Esophagus squamous epithelium (tissue), 5 donors: ENCODE measurements around the gene GNL2. TPM values are rescaled to one million over a fixed set of nuclear protein-coding genes. Genes with fewer than 3 reads are reported as not detected.
"Not testable (repeated sequence)": the region's sequence is repeated elsewhere in the genome, so short reads cannot be mapped to it uniquely, and the experiment has no call there.

ENCODE experiments used
- DNase-seq: peaks from one replicate; lab custom pipeline; 2025; lab: John Stamatoyannopoulos, UW
- H3K27ac ChIP-seq, 4 donors: fragments of 200-600 bp; sonication (generic); one replicate each; pipeline ENCODE4 v1.5.1; 2016 to 2019; ENCODE audit warnings: mild to moderate bottlenecking in 1 of 4
- H3K27me3 ChIP-seq, 4 donors: fragments of 200-600 bp; sonication (generic); 1 replicate in 3 of 4; 2 replicates in 1 of 4; pipeline versions ENCODE4 v1.5.1 to v1.6.0; 2017 to 2021; ENCODE audit warnings: antibody characterized with exemption in 1 of 4
- H3K36me3 ChIP-seq, 3 donors: fragments of 200-600 bp; sonication (generic); one replicate each; pipeline ENCODE4 v1.5.1; 2016 to 2019
- H3K4me1 ChIP-seq, 3 donors: fragments of 200-600 bp; sonication (generic); one replicate each; pipeline ENCODE4 v1.5.1; 2017 to 2019
- H3K4me3 ChIP-seq, 4 donors: fragments of 200-600 bp; sonication (generic); 1 replicate in 3 of 4; 2 replicates in 1 of 4; pipeline ENCODE4 v1.5.1; 2016 to 2019; ENCODE audit warnings: mild to moderate bottlenecking in 2 of 4, moderate library complexity in 1 of 4
- H3K9me3 ChIP-seq, 3 donors: fragments of 200-600 bp; sonication (generic); one replicate each; pipeline ENCODE4 v1.5.1; 2016 to 2019
- CTCF ChIP-seq, 6 experiments: fragments of 450-650 bp in 4 of 6; fragments of 200-600 bp in 2 of 6; sonication (generic) in 2 of 6; IDR thresholded peaks; one replicate each; pipeline ENCODE4 v1.5.1; 2016 to 2019; ENCODE audit warnings: antibody characterized with exemption in 6 of 6, mild to moderate bottlenecking in 4 of 6, moderate library complexity in 4 of 6
- POLR2A ChIP-seq, 4 donors: fragments of 450-650 bp; IDR thresholded peaks; one replicate each; pipeline ENCODE4 v1.6.1; 2017; ENCODE audit warnings: antibody characterized with exemption in 4 of 4, mild to moderate bottlenecking in 4 of 4, moderate library complexity in 3 of 4
- WGBS, 2 donors: methylation state at CpG; one replicate each; pipeline ENCODE4 v1.1.5; 2018; 5-methylcytosine and 5-hydroxymethylcytosine counted together
- intact Hi-C: fragments of 100-400 bp; cut with DNase I; formaldehyde crosslinking; loops from one replicate; pipeline ENCODE4 v1.15.0; 2022
- total RNA-seq, 4 donors: library from RNA; depleted of rRNA; stranded (reverse); fragments of >200 nt; gene quantifications; one replicate each; pipeline ENCODE4 v1.1.0, GENCODE V29; 2016
- donor health status: DM: yes; HTN: yes; CAD: no.

The GNL2 gene
- total RNA-seq, 4 donors from 2014 or later: 27.5 to 53.2 (median 37.1) TPM

DNA sequence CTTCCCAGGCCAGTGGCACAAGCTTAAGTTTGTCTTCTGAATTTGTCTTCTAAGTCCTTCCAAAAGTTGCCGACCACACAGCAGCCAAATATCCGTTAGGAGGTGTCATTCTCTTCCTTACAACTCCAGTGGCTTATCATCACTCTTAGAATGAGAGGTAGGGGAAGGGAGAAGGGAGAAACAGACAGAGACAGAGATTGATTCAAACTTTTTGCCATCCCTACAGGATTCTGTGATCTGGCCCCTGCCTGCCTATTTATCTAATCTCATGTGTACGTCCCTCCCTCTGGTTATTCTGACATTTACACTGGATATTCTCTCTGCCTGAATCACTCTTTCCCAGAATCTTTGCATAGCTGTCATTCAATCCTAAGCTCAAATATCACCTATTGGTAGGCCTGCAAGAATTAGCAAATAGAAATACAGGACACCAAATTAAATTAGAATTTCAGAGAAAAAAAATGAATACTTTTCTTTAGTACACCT, 488 bp upstream of the GNL2 start:
- intact Hi-C loops: no loop called here
- WGBS, 2 donors: 0 to 5% methylated on average over 2 of the region's 3 CpGs
- H3K27ac ChIP-seq: peak overlapping the region; percentile 76 to 88 (median 87)
- no peaks in the 10 kb centered on the region for H3K9me3 ChIP-seq
- peaks cover 0 to 26% (median 12%) of the 10 kb centered on the region in 3 donors for H3K36me3 ChIP-seq
- no peaks in the 10 kb centered on the region for H3K27me3 ChIP-seq
- peak overlapping the region; percentile 44 to 88 (median 74) for H3K4me3 ChIP-seq
- TF ChIP-seq CTCF (IDR thresholded peaks at IDR 0.05) (peak in 1 of 6 experiments; percentile 2), POLR2A (IDR thresholded peaks at IDR 0.05) (no peak)
- no peak for DNase-seq
- peaks cover 11 to 30% (median 16%) of the 10 kb centered on the region in 3 donors for H3K4me1 ChIP-seq

GRCh38 chr1:37593726-37594125, 2.0 kb downstream of the GNL2 start:
- DNase-seq: no peak
- H3K27me3 ChIP-seq: no peaks in the 10 kb centered on the region
- no peak overlapping the region for H3K4me3 ChIP-seq
- H3K4me1 ChIP-seq: peaks cover 11 to 30% (median 16%) of the 10 kb centered on the region in 3 donors
- peaks cover 0 to 51% (median 30%) of the 10 kb centered on the region in 3 donors for H3K36me3 ChIP-seq
- 94 to 99% methylated on average over 6 of the region's 6 CpGs for WGBS, 2 donors
- no peak overlapping the region for H3K27ac ChIP-seq
- intact Hi-C loops: no loop called here
- H3K9me3 ChIP-seq: no peaks in the 10 kb centered on the region
- TF ChIP-seq CTCF (IDR thresholded peaks at IDR 0.05): no peak
- TF ChIP-seq POLR2A (IDR thresholded peaks at IDR 0.05): no peak

DNA sequence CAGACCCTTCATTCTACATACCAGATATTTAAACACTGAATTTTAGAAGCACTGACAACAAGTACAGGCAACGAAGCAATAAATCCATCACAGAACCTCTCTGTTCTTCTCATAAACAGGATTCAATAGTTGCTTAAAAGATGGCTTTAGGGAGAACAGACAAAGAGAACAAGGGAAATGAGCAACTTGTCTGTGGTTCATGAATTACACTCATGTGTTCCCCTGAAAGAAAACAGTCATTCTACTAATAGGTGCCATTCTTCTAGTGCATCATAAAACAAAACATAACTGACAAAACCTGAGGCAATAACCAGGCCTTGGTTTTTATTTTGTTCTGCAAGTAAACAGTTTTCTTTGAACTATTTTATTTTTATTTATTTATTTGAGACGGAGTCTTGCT, 6.8 kb downstream of the GNL2 start:
- WGBS, 2 donors: 84 to 90% methylated on average over 2 of the region's 2 CpGs
- Histone ChIP-seq H3K27ac (no peak overlapping the region), H3K4me3 (no peak overlapping the region), H3K9me3 (no peaks in the 10 kb centered on the region), H3K27me3 (no peaks in the 10 kb centered on the region), H3K36me3 (peaks cover 9 to 99% (median 39%) of the 10 kb centered on the region in 3 donors), H3K4me1 (peaks cover 0 to 10% (median under 1%) of the 10 kb centered on the region in 3 donors)
- DNase-seq: no peak
- intact Hi-C loops: no loop called here
- TF ChIP-seq CTCF (IDR thresholded peaks at IDR 0.05) (no peak), POLR2A (IDR thresholded peaks at IDR 0.05) (no peak)

DNA sequence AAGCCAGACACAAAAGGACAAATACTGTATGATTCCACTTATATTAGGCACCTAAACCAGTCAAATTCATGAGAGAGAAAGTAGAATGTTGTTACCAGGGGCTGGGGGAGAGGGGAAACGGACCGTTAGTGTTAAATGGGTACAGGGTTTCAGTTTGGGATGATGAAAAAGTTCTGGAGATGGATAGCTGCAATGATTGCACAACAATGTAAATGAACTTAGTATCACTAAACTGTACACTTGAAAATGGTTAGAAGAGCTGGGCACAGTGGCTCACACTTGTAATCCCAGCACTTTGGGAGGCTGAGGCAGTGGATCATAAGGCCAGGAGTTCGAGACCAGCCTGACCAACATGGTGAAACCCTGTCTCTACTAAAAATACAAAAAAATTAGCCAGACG, 11.2 kb downstream of the GNL2 start:
- 88 to 89% methylated on average over 4 of the region's 4 CpGs for WGBS, 2 donors
- H3K27ac ChIP-seq, intact Hi-C loops, H3K4me3 ChIP-seq, H3K27me3 ChIP-seq, DNase-seq, H3K9me3 ChIP-seq, H3K4me1 ChIP-seq: not testable (repeated sequence)
- H3K36me3 ChIP-seq: peaks cover 9 to 100% (median 31%) of the 10 kb centered on the region in 3 donors

DNA sequence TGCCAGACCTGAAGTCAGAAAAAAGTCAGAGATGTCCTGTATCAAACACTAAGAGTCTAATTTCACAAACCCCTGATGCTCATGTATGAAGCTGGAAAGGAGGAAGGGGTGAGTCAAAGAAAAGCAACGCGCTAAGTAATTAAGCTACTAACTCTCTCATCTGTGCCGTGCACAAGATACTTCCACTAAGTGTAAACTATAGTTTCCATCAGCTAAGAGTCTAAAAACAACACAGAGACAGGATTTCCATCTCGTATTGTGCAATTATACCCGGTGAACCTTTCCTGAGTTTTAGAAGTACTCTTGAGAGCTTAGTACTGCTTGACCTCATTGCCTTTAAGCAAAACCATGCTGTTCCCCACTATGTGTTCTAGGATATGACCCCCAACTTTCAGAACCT, 20.0 kb downstream of the GNL2 start:
- WGBS, 2 donors: 82 to 92% methylated on average over 5 of the region's 5 CpGs
- H3K36me3 ChIP-seq: peaks cover 9 to 100% (median 54%) of the 10 kb centered on the region in 3 donors
- intact Hi-C loops: no loop called here
- no peak for TF ChIP-seq POLR2A (IDR thresholded peaks at IDR 0.05)
- TF ChIP-seq CTCF (IDR thresholded peaks at IDR 0.05): no peak
- no peaks in the 10 kb centered on the region for H3K27me3 ChIP-seq
- H3K9me3 ChIP-seq: no peaks in the 10 kb centered on the region
- DNase-seq: no peak
- no peak overlapping the region for H3K4me3 ChIP-seq
- H3K27ac ChIP-seq: no peak overlapping the region
- no peaks in the 10 kb centered on the region for H3K4me1 ChIP-seq
